HepG2 (cell line): Measurements from ENCODE around the gene TSGA10IP. TPM values are rescaled to one million over a fixed set of nuclear protein-coding genes. Genes with fewer than 3 reads are reported as not detected.
A peak's percentile ranks its signal among the peaks of the same experiment; 100 is the strongest.

Source experiments
- ATAC-seq: fragments of 200-7000 bp; cut with Tn5 transposase; 3 replicates; pipeline ENCODE4 v1.9.1; 2020; ENCODE audit warnings: mild to moderate bottlenecking, moderate library complexity
- BruUV-seq: library from RNA; stranded (reverse); fragments of 400-500 nt; replicated peaks from 2 replicates; lab custom pipeline; 2021; lab: Mats Ljungman, UMichigan
- CTCF ChIA-PET: fragments of 300-600 bp; formaldehyde crosslinking; extraction: SDS; loops from one replicate; lab custom pipeline; 2021; ENCODE audit warnings: low total read pairs, inconsistent platforms, low intra/inter-chr PET ratio; lab: Yijun Ruan, JAX
- POLR2A ChIA-PET: fragments of 350-600 bp; sonication (Branson Sonifier 250); formaldehyde crosslinking; loops from one replicate; lab custom pipeline; 2020; ENCODE audit warnings: antibody characterized with exemption, inconsistent platforms; lab: Yijun Ruan, JAX
- DNase-seq: peaks from one replicate; pipeline ENCODE4 v3.0.0-alpha.2; 2015; ENCODE audit warnings: low spot score
- FAIRE-seq: peaks from 3 replicates; lab custom pipeline; 2011; peaks lifted over from hg19 to GRCh38; lab: Jason Lieb, UNC
- H2AFZ ChIP-seq: one replicate; pipeline ENCODE4 v1.6.1; 2011; ENCODE audit warnings: low read length, inconsistent platforms
- H3K27ac ChIP-seq: fragments of 300-600 bp; 3 replicates; pipeline ENCODE4 v1.8.0; 2011; ENCODE audit warnings: mixed run types, mild to moderate bottlenecking, mixed read lengths, low read length, inconsistent platforms; ENCODE audit not compliant: insufficient read depth; ENCODE audit errors: extremely low read length
- H3K27me3 ChIP-seq, 2 experiments: fragments of 200-600 bp in 1 of 2; 2 replicates in 1 of 2; 3 replicates in 1 of 2; pipeline versions ENCODE4 v1.6.0 to v1.8.0; 2011; ENCODE audit warnings: low read length in 2 of 2, mild to moderate bottlenecking in 2 of 2, moderate library complexity in 2 of 2, inconsistent platforms in 1 of 2; ENCODE audit not compliant: insufficient read depth in 2 of 2, control insufficient read depth in 1 of 2
- H3K36me3 ChIP-seq, 2 experiments: fragments of 200-600 bp in 1 of 2; replicated peaks in 1 of 2; 2 replicates in 1 of 2; 3 replicates in 1 of 2; pipeline versions ENCODE4 v1.5.1 to v1.8.0; 2011; ENCODE audit warnings: low read length in 2 of 2, inconsistent platforms in 1 of 2; ENCODE audit not compliant: insufficient read depth in 2 of 2, control insufficient read depth in 1 of 2
- H3K4me1 ChIP-seq: 2 replicates; pipeline ENCODE4 v1.5.1; 2012; ENCODE audit warnings: low read length, inconsistent platforms; ENCODE audit not compliant: insufficient read depth
- H3K4me2 ChIP-seq: 2 replicates; pipeline ENCODE4 v1.6.0; 2011; ENCODE audit warnings: low read depth, low read length, inconsistent platforms
- H3K4me3 ChIP-seq, 3 experiments: fragments of 200-600 bp in 1 of 3; sonication (generic), shearing (Covaris generic) in 1 of 3; replicated peaks in 1 of 3; 2 replicates each; pipeline ENCODE4 v1.5.1; 2011 to 2016; ENCODE audit warnings: low read length in 3 of 3, inconsistent platforms in 2 of 3, low read depth in 2 of 3, mild to moderate bottlenecking in 2 of 3, control low read depth in 1 of 3, mixed read lengths in 1 of 3; ENCODE audit not compliant: insufficient read depth in 1 of 3
- H3K79me2 ChIP-seq: one replicate; pipeline ENCODE4 v1.6.1; 2011; ENCODE audit warnings: low read length, inconsistent platforms; ENCODE audit not compliant: insufficient read depth
- H3K9ac ChIP-seq: 2 replicates; pipeline ENCODE4 v1.6.0; 2011; ENCODE audit warnings: mild to moderate bottlenecking, low read depth, low read length, inconsistent platforms; ENCODE audit not compliant: insufficient read depth
- H3K9me3 ChIP-seq: 2 replicates; pipeline ENCODE4 v1.5.1; 2012; ENCODE audit warnings: mild to moderate bottlenecking, low read length
- H4K20me1 ChIP-seq: 2 replicates; pipeline ENCODE4 v1.6.0; 2011; ENCODE audit warnings: inconsistent platforms, mild to moderate bottlenecking, low read length, moderate library complexity; ENCODE audit not compliant: insufficient read depth
- PAXIP1 ChIP-seq: sonication (generic); formaldehyde crosslinking; conservative IDR thresholded peaks from 2 replicates; pipeline ENCODE4 v1.4.0; 2020; ENCODE audit warnings: mild to moderate bottlenecking, missing genetic modification reagents, moderate library complexity
- POLR2AphosphoS2 ChIP-seq: IDR thresholded peaks from 2 replicates; pipeline ENCODE4 v1.6.1; 2011; ENCODE audit warnings: low read depth, low read length, improper control_type of control experiment
- ZBTB4 ChIP-seq: sonication (generic); formaldehyde crosslinking; IDR thresholded peaks from 2 replicates; pipeline ENCODE4 v1.4.0; 2020; ENCODE audit warnings: missing genetic modification reagents, mild to moderate bottlenecking, borderline replicate concordance
- ZNF784 ChIP-seq: sonication (generic); formaldehyde crosslinking; IDR thresholded peaks from 2 replicates; pipeline ENCODE4 v1.5.1; 2020; ENCODE audit warnings: missing genetic modification reagents, mild to moderate bottlenecking, borderline replicate concordance
- WGBS: methylation state at CpG from one replicate; pipeline ENCODE4 v1.1.6; 2017; ENCODE audit warnings: low lambda C conversion rate; 5-methylcytosine and 5-hydroxymethylcytosine counted together
- in situ Hi-C: cut with HindIII; loops from 2 replicates; pipeline ENCODE4 v1.10.0; 2017; ENCODE audit warnings: low pct_unique_long_range_greater_than_20kb; ENCODE audit not compliant: extremely low pct_ligation_motif_present
- intact Hi-C: fragments of 100-400 bp; cut with micrococcal nuclease; formaldehyde crosslinking; loops from one replicate; pipeline ENCODE4 v1.10.0; 2022; ENCODE audit not compliant: unreplicated experiment
- polyA plus RNA-seq, 8 experiments: library from polyadenylated mRNA; depleted of rRNA in 3 of 8; stranded (reverse) in 7 of 8; unstranded in 1 of 8; fragments of >200 nt; fragmentation: Illumina TruSeq in 4 of 8; extraction: Trizol in 4 of 8; gene quantifications; 2 replicates each; pipeline versions ENCODE4 v1.2.1 to v1.2.3, GENCODE V29; 2011 to 2016; ENCODE audit warnings: low read depth in 4 of 8, missing spikeins in 1 of 8, mixed read lengths in 1 of 8; ENCODE audit not compliant: insufficient read depth in 1 of 8
- total RNA-seq, 5 experiments: library from RNA; depleted of rRNA; stranded (reverse); fragments of >200 nt; fragmentation: Illumina TruSeq; extraction: Trizol; gene quantifications; 2 replicates each; pipeline ENCODE4 v1.2.3, GENCODE V29; 2016; ENCODE audit warnings: low read depth in 1 of 5

The TSGA10IP gene
- total and polyA plus RNA-seq, 2 of the 13 experiments (the other 11 are each of a cell fraction or from before 2014, with no cell fraction given): not detected

GRCh38 chr11:65896034-65896999, 49.0 kb upstream of the TSGA10IP start:
- Histone ChIP-seq H3K4me2 (no peak overlapping the region), H2AFZ (no peak overlapping the region), H3K79me2 (peaks cover 32% of the 10 kb centered on the region), H4K20me1 (no peaks in the 10 kb centered on the region), H3K27me3 (no peaks in the 10 kb centered on the region; a peak in 1 of 5 replicates), H3K4me3 (no peak overlapping the region), H3K9ac (no peak overlapping the region), H3K36me3 (peaks cover 8 to 18% of the 10 kb centered on the region in 2 experiments; a peak in 4 of 5 replicates), H3K27ac (no peak overlapping the region), H3K4me1 (peaks cover 51% of the 10 kb centered on the region), H3K9me3 (no peaks in the 10 kb centered on the region)
- ChIA-PET POLR2A (interaction anchor here (1.4 kb wide), 1 partner anchor 8 kb away, joined by 8 read pairs; the partner anchor contains the start of gene FIBP), CTCF (no interaction called here)
- no TSS peak for BruUV-seq
- FAIRE-seq: no peak
- no peak for DNase-seq
- no peak for TF ChIP-seq PAXIP1 (CRISPR knock-in tag)
- no peak for TF ChIP-seq ZNF784 (CRISPR knock-in tag)
- peak; percentile 47; the same call in 1 of the 2 replicates for TF ChIP-seq POLR2AphosphoS2
- no peak for TF ChIP-seq ZBTB4
- 96% methylated on average over 14 of the region's 14 CpGs for WGBS
- intact Hi-C loops: no loop called here
- ATAC-seq: no peak
- in situ Hi-C loops: no loop called here
